Astrocyte (in vitro differentiated cells and primary cell): ENCODE data around the gene MED9. TPM values are rescaled to one million over a fixed set of nuclear protein-coding genes. Genes with fewer than 3 reads are reported as not detected.

ENCODE experiments used
- DNase-seq: peaks from one replicate; pipeline ENCODE4 v3.0.0-alpha.2; 2010; ENCODE audit warnings: low read depth
- FAIRE-seq: peaks from 2 replicates; lab custom pipeline; 2011; peaks lifted over from hg19 to GRCh38; lab: Jason Lieb, UNC
- H2AFZ ChIP-seq: 2 replicates; pipeline ENCODE4 v1.6.0; 2012; ENCODE audit warnings: low read depth, low read length, inconsistent platforms
- H3K27ac ChIP-seq: 2 replicates; pipeline ENCODE4 v1.5.1; 2011; ENCODE audit warnings: low read depth, low read length, inconsistent platforms
- H3K27me3 ChIP-seq: 2 replicates; pipeline ENCODE4 v1.6.0; 2011; ENCODE audit warnings: low read length, inconsistent platforms; ENCODE audit not compliant: insufficient read depth
- H3K36me3 ChIP-seq: 2 replicates; pipeline ENCODE4 v1.5.1; 2011; ENCODE audit warnings: low read length, inconsistent platforms; ENCODE audit not compliant: insufficient read depth
- H3K4me1 ChIP-seq: 2 replicates; pipeline ENCODE4 v1.5.1; 2011; ENCODE audit warnings: low read length, inconsistent platforms; ENCODE audit not compliant: insufficient read depth
- H3K4me2 ChIP-seq: 2 replicates; pipeline ENCODE4 v1.6.0; 2012; ENCODE audit warnings: low read length, inconsistent platforms
- H3K4me3 ChIP-seq: 2 replicates; pipeline ENCODE4 v1.5.1; 2011; ENCODE audit warnings: low read depth, mild to moderate bottlenecking, low read length, inconsistent platforms; ENCODE audit not compliant: insufficient read depth
- H3K79me2 ChIP-seq: 2 replicates; pipeline ENCODE4 v1.6.0; 2012; ENCODE audit warnings: mild to moderate bottlenecking, low read length, inconsistent platforms; ENCODE audit not compliant: insufficient read depth
- H3K9ac ChIP-seq: 2 replicates; pipeline ENCODE4 v1.6.0; 2012; ENCODE audit warnings: mild to moderate bottlenecking, low read length, inconsistent platforms
- H3K9me3 ChIP-seq: 2 replicates; pipeline ENCODE4 v1.5.1; 2012; ENCODE audit warnings: low read depth, mild to moderate bottlenecking, low read length, inconsistent platforms; ENCODE audit not compliant: insufficient read depth
- H4K20me1 ChIP-seq: 2 replicates; pipeline ENCODE4 v1.6.0; 2012; ENCODE audit warnings: low read length, inconsistent platforms; ENCODE audit not compliant: insufficient read depth
- H3K27ac Mint-ChIP-seq: one replicate; pipeline ENCODE4 v1.8.0; 2021; ENCODE audit warnings: mild to moderate bottlenecking, mixed read lengths; ENCODE audit not compliant: unreplicated experiment
- H3K27me3 Mint-ChIP-seq: one replicate; pipeline ENCODE4 v1.8.0; 2021; ENCODE audit warnings: low read depth, mixed read lengths; ENCODE audit not compliant: unreplicated experiment
- H3K36me3 Mint-ChIP-seq: one replicate; pipeline ENCODE4 v1.8.0; 2021; ENCODE audit warnings: low read depth, mixed read lengths; ENCODE audit not compliant: unreplicated experiment
- H3K4me1 Mint-ChIP-seq: one replicate; pipeline ENCODE4 v1.8.0; 2021; ENCODE audit warnings: low read depth, mixed read lengths; ENCODE audit not compliant: unreplicated experiment
- H3K4me3 Mint-ChIP-seq: one replicate; pipeline ENCODE4 v1.8.0; 2021; ENCODE audit warnings: mild to moderate bottlenecking, moderate library complexity, mixed read lengths; ENCODE audit not compliant: unreplicated experiment
- H3K9me3 Mint-ChIP-seq: one replicate; pipeline ENCODE4 v1.8.0; 2021; ENCODE audit warnings: mild to moderate bottlenecking, mixed read lengths; ENCODE audit not compliant: unreplicated experiment
- CTCF ChIP-seq: IDR thresholded peaks from 2 replicates; pipeline ENCODE4 v1.5.1; 2011; ENCODE audit warnings: low read depth, mild to moderate bottlenecking, inconsistent platforms, low read length, moderate library complexity; ENCODE audit not compliant: insufficient read depth
- EZH2 ChIP-seq: IDR thresholded peaks from 2 replicates; pipeline ENCODE4 v1.6.1; 2012; ENCODE audit warnings: mild to moderate bottlenecking, low read length, inconsistent platforms; ENCODE audit not compliant: insufficient read depth
- total RNA-seq: library from RNA; stranded (reverse); gene quantifications from 2 replicates; pipeline ENCODE4 v1.2.1, GENCODE V29; 2021

MED9 gene
- total RNA-seq, 1 donor from 2014 or later, result 9.4 TPM

GRCh38 chr17:17520599-17521232, 43.9 kb downstream of the MED9 start:
- H3K79me2 ChIP-seq, result no peaks in the 10 kb centered on the region
- peaks cover 39% of the 10 kb centered on the region for H4K20me1 ChIP-seq
- no peak overlapping the region for H3K9ac ChIP-seq
- DNase-seq (no peak), FAIRE-seq (no peak)
- Mint-ChIP-seq H3K4me3 (no peak overlapping the region), H3K4me1 (peaks cover 7% of the 10 kb centered on the region), H3K36me3 (peaks cover 2% of the 10 kb centered on the region), H3K27ac (no peak overlapping the region), H3K9me3 (no peaks in the 10 kb centered on the region), H3K27me3 (peaks cover 22% of the 10 kb centered on the region)
- no peak overlapping the region for H3K27ac ChIP-seq
- H3K4me1 ChIP-seq, result peaks cover 10% of the 10 kb centered on the region
- no peak overlapping the region for H3K4me3 ChIP-seq
- TF ChIP-seq CTCF (no peak), EZH2 (no peak)
- no peaks in the 10 kb centered on the region for H3K36me3 ChIP-seq
- no peak overlapping the region for H2AFZ ChIP-seq
- H3K4me2 ChIP-seq, result no peak overlapping the region
- H3K27me3 ChIP-seq, result no peaks in the 10 kb centered on the region
- no peaks in the 10 kb centered on the region for H3K9me3 ChIP-seq

GRCh38 chr17:17523001-17523730, 46.4 kb downstream of the MED9 start:
- H3K27ac Mint-ChIP-seq, result no peak overlapping the region
- Histone ChIP-seq H2AFZ (no peak overlapping the region), H3K9ac (no peak overlapping the region), H3K4me1 (no peaks in the 10 kb centered on the region), H3K4me3 (no peak overlapping the region), H3K9me3 (no peaks in the 10 kb centered on the region), H3K79me2 (no peaks in the 10 kb centered on the region), H3K27ac (no peak overlapping the region), H3K4me2 (peak overlapping the region; percentile 19), H3K27me3 (no peaks in the 10 kb centered on the region), H3K36me3 (no peaks in the 10 kb centered on the region), H4K20me1 (peaks cover 37% of the 10 kb centered on the region)
- no peaks in the 10 kb centered on the region for H3K4me1 Mint-ChIP-seq
- H3K27me3 Mint-ChIP-seq, result peaks cover 26% of the 10 kb centered on the region
- H3K4me3 Mint-ChIP-seq, result no peak overlapping the region
- FAIRE-seq, result no peak
- no peak for DNase-seq
- peaks cover 3% of the 10 kb centered on the region for H3K36me3 Mint-ChIP-seq
- TF ChIP-seq CTCF, result no peak
- no peak for TF ChIP-seq EZH2
- no peaks in the 10 kb centered on the region for H3K9me3 Mint-ChIP-seq
